Activated gamma-delta T cell (primary cell): ENCODE results near the gene NCKAP5.
"Not testable (repeated sequence)": the region's sequence is repeated elsewhere in the genome, so short reads cannot be mapped to it uniquely, and the experiment has no call there.

ENCODE experiments used
- DNase-seq: peaks from one replicate; lab custom pipeline; 2025; lab: John Stamatoyannopoulos, UW

NCKAP5 gene

GRCh38 chr2:133522204-133522603, 46.1 kb downstream of the NCKAP5 start:
- DNase-seq = no peak

DNA sequence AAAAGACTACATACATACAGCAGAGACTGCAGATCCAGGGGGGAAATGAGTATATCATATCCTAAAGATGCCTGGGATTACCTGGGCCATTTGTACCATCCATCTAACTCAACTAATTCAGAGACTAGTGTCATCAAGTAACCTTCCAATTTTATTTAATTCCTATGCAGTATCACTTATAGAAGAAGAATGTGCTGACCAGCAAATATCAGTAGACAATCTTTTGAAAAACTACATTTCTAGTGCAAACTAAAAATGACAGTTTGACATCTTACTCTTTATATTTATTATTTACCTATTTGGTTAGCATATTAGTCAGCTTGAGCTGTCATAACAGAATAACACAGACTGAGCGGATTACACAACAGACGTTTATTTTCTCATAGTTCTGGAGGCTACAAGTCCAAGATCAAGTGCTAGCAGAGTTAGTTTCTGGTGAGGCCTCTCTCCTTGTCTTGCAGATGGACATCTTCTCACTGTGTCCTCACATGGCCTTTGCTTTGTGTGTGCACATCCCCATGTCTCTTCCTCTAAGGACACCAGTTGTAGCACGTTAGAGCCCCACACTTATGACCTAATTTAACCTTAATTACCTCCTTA, 47.0 kb downstream of the NCKAP5 start:
- DNase-seq = no peak

DNA sequence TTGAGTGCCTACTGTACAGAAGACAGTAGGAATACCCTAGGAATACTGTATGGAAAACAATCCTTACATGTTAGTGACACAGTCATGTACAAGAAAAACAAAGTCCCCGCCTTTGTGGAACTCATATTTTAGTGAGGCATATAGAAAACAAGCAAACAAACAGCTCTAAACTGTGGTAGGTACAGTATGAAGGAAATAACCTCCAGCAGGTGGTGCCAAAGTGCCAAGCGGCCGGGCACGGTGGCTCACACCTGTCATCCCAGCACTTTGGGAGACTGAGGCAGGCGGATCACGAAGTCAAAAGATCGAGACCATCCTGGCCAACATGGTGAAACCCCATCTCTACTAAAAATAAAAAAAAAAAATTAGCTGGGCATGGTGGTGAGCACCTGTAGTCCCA, 48.6 kb downstream of the NCKAP5 start:
- DNase-seq = not testable (repeated sequence)

GRCh38 chr2:133518700-133519344, 49.4 kb downstream of the NCKAP5 start:
- no peak for DNase-seq

DNA sequence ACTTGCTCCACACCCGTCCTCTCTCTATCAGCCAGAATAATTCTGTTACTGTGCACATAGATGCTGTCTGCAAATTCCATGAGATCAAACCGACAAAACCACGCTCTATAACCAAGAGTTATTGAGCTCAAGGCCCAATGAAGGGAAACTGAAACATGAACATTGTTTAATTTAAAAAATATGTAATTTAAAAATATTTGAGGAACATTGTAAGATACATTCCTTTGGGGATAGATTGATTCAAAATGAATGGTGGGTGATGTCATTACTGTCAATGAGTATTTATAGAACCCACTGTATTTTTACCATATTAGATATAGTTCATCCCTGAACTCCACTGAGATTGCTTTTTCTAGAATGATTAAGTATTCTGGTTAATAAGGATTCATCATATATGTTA, 50.4 kb downstream of the NCKAP5 start:
- no peak for DNase-seq

DNA sequence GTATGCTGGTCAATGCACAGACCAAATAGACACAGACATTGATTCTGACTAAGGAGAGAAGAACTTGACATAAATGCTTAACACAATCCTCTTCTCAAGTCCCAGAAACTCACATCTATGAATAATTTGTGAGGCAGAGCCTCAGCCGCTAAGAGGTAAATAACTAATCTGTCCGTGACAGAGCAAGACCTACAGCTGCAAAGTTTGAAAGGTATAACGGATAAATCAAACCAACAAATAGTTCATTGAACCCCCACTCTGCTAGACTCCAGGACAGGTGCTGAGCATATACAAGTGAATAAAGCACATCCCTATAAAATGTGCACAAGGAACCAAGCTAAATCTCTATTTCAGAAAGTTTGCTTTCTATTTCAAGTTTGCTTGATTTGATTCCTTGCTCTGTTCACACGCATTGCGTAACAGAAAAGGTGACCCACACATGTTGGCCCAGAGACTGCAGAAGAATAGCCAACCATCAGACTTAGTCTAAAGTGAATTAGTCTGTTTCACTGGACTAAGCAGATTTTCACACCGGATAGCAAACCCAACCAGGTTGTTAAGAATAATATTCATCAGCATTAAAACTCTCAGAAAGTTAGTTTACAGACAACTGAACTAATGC, 51.7 kb downstream of the NCKAP5 start:
- no peak for DNase-seq

DNA sequence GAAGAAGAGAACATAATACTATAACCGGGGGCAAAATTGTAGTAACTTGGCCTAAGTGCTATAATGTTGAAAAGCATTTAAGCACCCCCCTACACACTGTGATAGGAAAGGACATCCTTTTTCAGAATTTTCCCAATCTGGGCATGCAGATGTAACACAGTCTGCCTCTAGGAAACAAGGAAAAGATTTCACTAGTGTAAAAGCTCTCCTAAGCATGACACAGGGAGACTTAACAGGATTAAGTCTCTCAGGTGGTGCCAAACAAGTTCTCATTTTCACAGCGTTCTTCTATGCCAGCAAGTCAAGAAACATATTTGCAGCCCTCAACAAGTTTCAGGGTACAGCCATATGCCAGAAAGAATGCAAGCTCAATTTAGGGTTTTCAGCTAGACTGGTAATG, 53.0 kb downstream of the NCKAP5 start:
- DNase-seq = no peak

DNA sequence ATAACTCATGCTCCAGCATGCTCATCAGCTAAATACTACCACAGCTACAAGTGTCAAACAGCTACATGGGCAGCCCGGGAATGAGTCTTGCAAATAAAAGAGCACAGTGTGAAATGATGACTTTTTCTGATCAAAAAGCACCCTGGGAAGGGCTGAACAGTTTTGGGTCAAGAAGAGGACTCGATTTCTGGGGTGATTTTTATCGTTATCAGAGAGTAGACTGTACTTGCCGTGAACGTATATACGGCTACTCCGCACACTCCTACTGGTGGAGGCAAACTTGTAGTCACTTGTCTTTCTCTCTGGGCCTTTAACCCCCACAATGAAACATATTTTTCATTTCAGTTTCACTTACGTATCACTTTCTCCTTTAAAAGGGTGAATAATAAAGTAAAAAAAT, 54.4 kb downstream of the NCKAP5 start:
- no peak for DNase-seq

- DNase-seq = no peak
These were observed 56.1 kb downstream of the NCKAP5 start for GRCh38 chr2:133512121-133512520.

GRCh38 chr2:133511679-133512078, 56.6 kb downstream of the NCKAP5 start:
- DNase-seq = no peak

DNA sequence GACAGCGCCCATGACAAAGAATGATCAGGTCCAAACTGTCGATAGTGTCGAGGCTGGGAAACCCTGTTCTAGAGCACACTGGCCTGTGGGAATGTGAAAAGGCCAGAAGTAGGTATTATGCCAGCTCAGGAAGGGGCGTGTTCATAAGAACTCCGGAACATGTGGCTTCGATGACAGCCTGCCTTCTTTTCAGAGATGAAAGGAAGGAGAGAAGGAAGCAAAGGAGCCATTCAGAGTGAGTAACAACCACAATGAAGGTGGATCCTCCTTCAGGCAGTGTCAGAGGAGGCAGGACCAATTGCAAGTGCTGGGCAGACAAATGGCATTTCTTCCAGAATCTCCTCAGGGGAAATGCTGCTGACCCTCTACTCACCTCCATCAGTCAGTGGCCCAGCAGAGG, 58.5 kb downstream of the NCKAP5 start:
- DNase-seq = no peak

- no peak for DNase-seq
These were observed 59.6 kb downstream of the NCKAP5 start for GRCh38 chr2:133508546-133509165.

DNA sequence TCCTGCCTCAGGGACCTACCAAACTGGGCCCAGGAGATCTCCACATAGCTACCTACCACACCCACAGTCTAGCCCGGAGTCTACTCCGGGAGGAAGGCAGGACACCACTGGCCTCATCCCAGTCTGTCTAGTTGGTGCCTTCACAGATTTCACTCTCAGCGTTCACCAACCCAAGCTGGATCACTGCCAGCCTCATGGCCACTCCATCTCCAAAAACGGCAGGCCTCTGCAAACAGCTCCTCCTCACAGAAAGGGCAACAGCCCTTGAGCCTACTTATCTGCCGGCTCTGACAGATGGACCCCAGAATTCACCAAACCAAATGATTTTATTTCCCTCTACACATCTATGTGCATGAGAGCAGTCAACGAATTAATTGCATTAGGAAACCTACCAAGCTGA, 61.3 kb downstream of the NCKAP5 start:
- DNase-seq = no peak

DNA sequence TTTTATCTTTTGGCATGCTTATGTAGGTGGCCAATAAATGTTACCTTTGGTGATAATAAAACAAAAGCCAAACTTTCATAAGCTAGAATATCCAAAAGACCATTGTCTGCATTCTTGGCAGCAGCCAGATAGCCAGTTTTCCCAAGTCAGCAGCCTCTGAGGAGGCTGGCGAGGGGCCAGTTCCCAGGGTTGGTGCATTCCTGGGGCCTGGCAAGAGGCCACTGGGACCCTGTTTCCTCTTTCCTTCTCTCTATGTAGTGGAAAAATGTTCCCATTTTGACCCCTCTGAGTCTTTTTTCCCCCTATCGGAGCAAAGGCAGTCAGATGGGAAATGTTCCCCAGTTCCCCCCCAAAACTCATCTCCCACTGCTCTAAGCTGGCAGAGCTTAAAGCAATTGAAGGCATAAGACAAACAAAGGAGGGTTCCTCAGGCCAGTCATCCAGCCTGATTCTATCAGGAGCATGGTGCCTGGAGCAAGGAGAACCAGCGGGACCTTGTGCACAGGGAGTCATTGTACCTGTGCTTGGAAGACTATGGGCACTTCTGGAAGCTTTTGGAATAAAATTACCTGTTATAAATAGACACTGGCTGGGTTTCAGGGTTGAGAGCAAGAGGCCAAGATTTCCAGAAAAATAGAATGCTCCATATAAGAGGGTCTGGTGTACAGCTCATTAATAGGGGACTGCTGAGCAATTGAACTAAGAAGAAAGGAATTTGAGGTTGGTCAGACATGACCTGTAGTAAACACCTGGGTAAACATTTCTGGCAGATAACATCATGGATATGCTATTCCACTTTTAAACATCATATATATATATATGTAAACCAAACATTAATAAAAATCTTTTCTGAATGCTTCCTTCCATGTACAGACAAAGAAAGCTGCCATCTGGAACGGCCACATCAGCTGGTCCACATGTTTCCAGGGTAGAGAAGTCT, 63.4 kb downstream of the NCKAP5 start:
- no peak for DNase-seq

GRCh38 chr2:133503927-133504326, 64.3 kb downstream of the NCKAP5 start:
- DNase-seq = no peak

GRCh38 chr2:133503323-133503722, 64.9 kb downstream of the NCKAP5 start:
- no peak for DNase-seq

- no peak for DNase-seq
These were observed 65.6 kb downstream of the NCKAP5 start for GRCh38 chr2:133502678-133503077.

DNA sequence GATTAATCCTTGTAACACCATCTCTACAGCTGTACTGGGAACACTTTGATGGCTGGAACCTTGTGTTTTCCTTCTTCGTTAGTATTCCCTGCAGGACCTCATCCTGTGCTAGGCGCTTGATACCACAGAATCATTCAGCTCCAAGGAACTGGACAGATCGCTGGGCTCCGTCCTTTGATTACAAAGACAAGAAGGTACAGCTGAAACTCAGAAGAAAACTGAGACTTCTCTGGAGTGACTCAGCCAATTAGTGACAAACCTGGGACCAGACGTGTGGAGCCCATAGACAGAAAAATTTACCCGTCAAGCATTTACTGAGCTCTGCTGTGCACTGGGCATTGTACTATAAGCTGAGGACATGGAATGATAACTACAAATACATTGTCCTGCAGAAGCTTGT, 67.3 kb downstream of the NCKAP5 start:
- DNase-seq = no peak

- DNase-seq = no peak
These were observed 69.3 kb downstream of the NCKAP5 start for GRCh38 chr2:133498662-133499585.

GRCh38 chr2:133497951-133498565, 70.2 kb downstream of the NCKAP5 start:
- no peak for DNase-seq
